ENCODE data around the gene IL20RB.

- TF ChIP-seq CTCF (IDR thresholded peaks at IDR 0.05; ENCODE audit: low read depth, low read length), result no peak
- TF ChIP-seq EZH2phosphoT487 (IDR thresholded peaks at IDR 0.05; ENCODE audit: low read depth), result no peak
Measured at GRCh38 chr3:136973352-136973751, 15.6 kb downstream of the IL20RB start.

Measured in OCI-LY3 (cell line).